GM18505 (cell line): ENCODE data around the gene ZRSR2.
"Not testable (repeated sequence)": the region's sequence is repeated elsewhere in the genome, so short reads cannot be mapped to it uniquely, and the experiment has no call there.

Source experiments
- ATAC-seq: cut with Tn5 transposase; IDR thresholded peaks from one replicate; pipeline ENCODE4 v1.9.1; 2021; ENCODE audit not compliant: unreplicated experiment
- POLR2A ChIP-seq: IDR thresholded peaks from 4 replicates; pipeline ENCODE4 v1.6.1; 2011; ENCODE audit warnings: borderline replicate concordance; ENCODE audit not compliant: insufficient read depth, insufficient read length; ENCODE audit errors: extremely low read depth

ZRSR2 gene

DNA sequence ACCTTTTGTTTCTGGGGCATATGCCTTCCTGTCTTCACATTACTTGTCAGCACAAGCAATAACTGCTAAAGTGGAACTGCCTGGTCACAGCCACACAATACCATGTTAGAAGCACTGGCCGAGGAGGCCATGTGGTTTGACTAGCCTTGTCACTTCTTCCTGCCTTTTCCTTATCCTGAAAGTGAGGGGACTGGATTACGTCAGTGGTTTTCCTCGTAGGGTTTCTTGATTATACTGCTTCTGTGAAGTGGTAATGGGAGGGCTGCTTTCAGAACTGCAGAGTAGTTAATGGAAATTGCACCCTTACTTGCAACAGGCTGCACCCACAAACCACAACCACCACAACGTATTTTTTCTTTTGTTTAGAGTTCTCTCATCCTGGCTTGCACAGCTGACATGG, 26.6 kb downstream of the ZRSR2 start:
- TF ChIP-seq POLR2A, result no peak
- ATAC-seq, result no peak

DNA sequence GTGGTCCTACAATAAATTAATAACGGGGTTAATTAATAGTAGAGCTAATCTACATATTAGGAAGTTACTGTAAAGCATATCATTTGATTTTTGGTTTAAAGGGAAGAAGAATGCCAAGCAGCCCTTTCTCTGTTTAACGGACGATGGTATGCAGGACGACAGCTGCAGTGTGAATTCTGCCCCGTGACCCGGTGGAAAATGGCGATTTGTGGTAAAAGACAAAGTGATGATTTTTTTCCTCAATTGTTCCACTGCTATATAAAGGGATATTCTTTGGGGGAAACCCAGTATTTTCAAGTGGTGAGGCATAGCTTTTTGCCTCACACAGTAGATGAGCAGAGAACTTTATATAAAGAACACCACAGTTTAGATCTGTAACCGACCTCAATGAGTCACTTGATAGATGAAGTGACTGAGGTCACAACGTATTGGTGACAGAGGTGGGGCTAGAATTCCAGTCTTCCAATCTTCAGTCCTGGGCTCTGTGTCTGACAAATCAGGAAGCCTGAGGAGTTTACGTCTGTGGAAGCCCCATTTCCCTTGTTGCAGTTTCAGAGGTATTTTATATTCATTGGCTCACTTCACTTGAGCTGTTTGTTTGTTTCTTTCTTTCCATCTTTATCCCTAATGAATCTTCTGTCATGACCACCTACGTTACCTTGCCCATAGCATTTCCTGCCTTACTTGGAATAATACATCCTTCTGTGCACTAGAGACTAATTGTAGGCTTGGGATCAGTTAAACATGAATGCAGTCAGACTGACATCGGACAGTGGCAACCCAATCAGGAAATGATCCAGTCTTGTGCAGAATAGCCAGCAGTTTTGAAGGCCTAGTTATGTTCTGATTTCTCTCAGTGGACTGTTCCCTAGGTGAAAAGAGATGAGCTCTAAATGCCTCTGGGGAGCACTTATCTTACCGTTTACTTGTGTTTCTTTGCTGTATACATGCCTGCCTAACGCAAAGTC, 30.1 kb downstream of the ZRSR2 start:
- no peak for TF ChIP-seq POLR2A
- ATAC-seq, result no peak

DNA sequence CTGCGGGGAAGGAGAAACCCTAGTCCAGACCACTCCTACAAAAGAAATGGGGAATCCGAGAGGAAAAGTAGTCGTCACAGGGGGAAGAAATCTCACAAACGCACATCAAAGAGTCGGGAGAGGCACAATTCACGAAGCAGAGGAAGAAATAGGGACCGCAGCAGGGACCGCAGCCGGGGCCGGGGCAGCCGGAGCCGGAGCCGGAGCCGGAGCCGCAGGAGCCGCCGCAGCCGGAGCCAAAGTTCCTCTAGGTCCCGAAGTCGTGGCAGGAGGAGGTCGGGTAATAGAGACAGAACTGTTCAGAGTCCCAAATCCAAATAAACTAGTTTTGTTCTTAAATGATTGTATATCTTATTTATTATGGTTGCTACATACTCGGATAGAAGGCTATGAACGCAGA, 32.6 kb downstream of the ZRSR2 start:
- TF ChIP-seq POLR2A, result no peak
- no peak for ATAC-seq

GRCh38 chrX:15825936-15826335, 35.7 kb downstream of the ZRSR2 start:
- TF ChIP-seq POLR2A, result no peak
- ATAC-seq, result no peak

- TF ChIP-seq POLR2A, result no peak
- ATAC-seq, result no peak
Observed at GRCh38 chrX:15829217-15829616, 38.9 kb downstream of the ZRSR2 start.

DNA sequence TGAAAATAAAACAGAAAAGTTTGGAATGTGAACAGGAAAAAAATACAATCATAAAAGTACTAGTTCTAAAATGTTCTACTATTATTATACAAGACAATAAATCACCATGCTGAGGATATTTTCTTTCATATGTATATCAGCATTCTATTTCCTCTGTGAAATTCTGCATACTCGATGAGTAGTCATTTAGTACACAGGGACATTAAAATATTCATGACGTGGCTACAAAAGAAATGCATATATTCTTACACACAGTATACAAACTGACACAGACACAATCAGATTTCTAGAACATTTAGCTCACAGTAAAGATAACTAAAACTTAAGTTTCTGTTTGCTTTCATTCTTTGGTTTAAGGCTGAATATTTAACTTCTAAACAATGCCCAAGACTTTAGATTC, 41.1 kb downstream of the ZRSR2 start:
- not testable (repeated sequence) for ATAC-seq

- no peak for TF ChIP-seq POLR2A
- ATAC-seq, result no peak
Observed at GRCh38 chrX:15834053-15834452, 43.8 kb downstream of the ZRSR2 start.

DNA sequence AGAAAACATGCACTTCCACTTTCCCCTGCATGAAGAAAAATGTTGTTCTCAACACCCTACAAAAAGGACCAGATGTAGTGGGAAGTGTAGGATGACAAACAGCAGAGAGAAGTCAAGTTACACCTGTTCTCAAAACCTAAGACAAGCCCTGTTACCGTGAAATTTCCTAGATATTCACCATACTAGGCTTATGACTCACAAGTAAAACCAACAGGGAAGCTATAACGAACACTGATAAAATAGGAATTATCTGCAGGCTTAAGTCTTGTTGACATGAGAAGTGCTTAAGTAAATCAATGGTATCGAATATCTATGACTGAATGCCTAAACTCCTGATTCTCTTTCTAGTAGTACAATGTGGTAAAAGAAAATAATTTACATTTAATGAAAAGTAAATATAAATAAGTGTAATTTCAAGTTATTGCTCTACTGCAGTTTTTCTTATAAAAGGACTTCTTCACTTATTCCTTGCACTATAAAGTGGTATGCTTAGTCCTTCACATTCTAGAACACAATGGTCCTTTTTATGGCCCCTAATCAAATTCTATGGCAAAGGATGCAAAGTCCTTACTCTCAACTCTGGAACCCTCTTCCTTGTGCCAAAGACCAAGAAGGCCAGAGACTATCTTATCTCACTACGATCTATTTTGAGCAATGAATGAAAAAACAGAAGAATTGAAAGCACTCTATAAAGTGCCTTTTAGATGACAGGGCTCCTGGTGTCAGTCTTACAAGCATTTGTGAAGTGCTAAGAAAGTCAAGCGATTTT, 44.7 kb downstream of the ZRSR2 start:
- no peak for ATAC-seq
- TF ChIP-seq POLR2A, result no peak

DNA sequence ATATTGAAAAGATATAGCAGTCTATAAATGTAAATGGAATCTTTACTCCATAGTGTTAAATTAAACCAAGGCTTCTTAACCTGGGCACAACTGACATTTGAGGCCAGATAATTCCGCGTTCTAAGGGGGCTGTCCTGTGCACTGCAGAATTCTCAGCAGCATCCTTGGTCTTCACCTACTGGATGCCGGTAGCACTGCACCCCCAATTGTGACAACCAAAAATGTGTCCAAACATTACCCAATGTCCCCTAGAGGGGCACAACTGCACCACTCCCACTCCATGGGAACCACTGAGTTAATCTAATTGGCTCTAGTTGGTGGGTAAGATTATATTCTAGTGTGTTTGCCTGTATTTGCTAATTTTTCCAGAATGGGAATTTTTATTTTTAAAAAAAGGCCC, 47.7 kb downstream of the ZRSR2 start:
- TF ChIP-seq POLR2A, result no peak
- no peak for ATAC-seq

DNA sequence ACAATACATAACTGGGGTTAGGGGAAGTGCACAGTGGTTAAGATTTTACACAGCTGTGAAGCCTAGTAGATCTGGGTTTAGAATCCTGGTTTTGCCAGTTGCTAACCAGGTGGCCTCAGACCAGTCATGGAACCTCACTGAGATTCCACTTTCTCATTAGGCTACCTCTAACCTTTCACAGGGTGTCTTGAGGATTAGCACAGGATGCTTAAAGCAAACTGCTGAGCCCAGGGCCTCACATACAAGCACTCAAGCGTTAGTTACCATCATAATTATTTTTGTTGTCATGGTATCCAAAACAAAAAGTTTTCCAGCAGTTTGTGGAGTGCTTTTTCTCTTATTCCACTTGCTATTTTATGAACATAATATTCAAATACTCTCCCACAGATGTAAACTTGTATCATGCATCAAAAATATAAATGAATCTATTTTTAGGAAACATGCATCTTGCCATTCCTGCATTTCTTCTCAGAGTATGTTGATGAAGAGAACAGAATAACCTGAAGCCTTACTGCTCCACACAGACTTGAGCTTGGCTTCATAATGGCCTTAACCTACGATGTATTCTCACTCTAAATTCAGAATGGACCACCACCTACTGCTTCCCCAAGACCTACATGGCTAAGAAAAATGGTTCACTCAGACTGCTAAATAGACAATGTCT, 51.7 kb downstream of the ZRSR2 start:
- TF ChIP-seq POLR2A, result no peak
- no peak for ATAC-seq

DNA sequence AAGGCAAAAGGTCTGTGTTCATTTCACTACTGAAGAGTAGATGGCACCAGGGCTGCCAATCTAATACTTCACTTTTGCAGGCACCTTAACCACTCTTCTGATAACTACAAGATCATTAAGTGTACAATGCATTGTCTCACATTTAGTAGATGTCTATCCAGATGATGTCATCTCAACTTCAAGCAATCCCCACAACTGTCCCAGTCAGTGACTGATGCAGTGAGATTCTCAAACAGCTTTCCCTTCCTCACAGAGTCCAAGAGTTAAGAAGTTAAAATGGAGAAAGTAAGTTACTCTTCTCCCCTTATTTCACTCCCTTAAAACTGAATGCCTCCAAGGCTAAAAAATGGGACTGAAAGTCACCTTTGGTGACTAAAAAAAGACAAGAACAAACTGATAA, 53.7 kb downstream of the ZRSR2 start:
- no peak for ATAC-seq
- no peak for TF ChIP-seq POLR2A

DNA sequence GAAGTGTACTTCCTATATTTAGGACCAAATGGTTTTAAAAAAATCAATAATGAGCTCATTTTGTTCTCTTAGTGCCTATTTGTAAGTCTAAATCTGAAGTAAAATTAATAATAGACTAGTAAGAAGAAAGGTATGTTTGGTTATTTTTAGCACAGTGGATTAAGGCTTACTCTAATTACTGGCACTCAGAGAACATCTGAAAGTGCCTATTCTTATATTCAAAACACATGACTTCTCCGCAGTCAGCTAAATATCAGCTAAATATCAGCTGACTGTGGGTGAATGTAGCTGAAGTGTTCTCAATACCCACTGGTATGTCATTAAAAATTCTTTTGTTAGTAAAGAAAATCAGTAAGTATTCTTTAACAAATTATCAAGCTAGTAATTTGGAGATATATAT, 58.3 kb downstream of the ZRSR2 start:
- no peak for TF ChIP-seq POLR2A
- no peak for ATAC-seq

- TF ChIP-seq POLR2A, result no peak
- no peak for ATAC-seq
Observed at GRCh38 chrX:15849555-15849954, 59.3 kb downstream of the ZRSR2 start.
